GM12874 (cell line): ENCODE measurements around the gene GATA6.

ENCODE experiments used
- CTCF ChIP-seq: IDR thresholded peaks from 2 replicates; pipeline ENCODE4 v1.5.1; 2011; ENCODE audit warnings: low read depth, mild to moderate bottlenecking, control low read depth, low read length, moderate library complexity; ENCODE audit not compliant: insufficient read depth

GATA6 gene

GRCh38 chr18:22159014-22159413, 10.4 kb upstream of the GATA6 start:
- TF ChIP-seq CTCF: no peak

- no peak for TF ChIP-seq CTCF
Observed at GRCh38 chr18:22161090-22161489, 8.3 kb upstream of the GATA6 start.

- no peak for TF ChIP-seq CTCF
Observed at GRCh38 chr18:22163416-22164161, 5.8 kb upstream of the GATA6 start.

- TF ChIP-seq CTCF: no peak
Observed at GRCh38 chr18:22164337-22165048, 4.9 kb upstream of the GATA6 start.

- no peak for TF ChIP-seq CTCF
Observed at GRCh38 chr18:22165049-22165602, 4.3 kb upstream of the GATA6 start.

- no peak for TF ChIP-seq CTCF
Observed at GRCh38 chr18:22165603-22166068, 3.8 kb upstream of the GATA6 start.
